ENCODE measurements around the gene TUBGCP2.

TUBGCP2 gene

GRCh38 chr10:133354672-133355240, 46.1 kb upstream of the TUBGCP2 start:
- in situ Hi-C loops (cut with MboI; ENCODE audit: low sequenced_read_pairs, unreplicated experiment), result no loop called here
- no peak for DNase-seq (ENCODE audit: low spot score)
- TF ChIP-seq CTCF (IDR thresholded peaks at IDR 0.05; ENCODE audit: borderline replicate concordance, control extremely low read depth, extremely low read depth, insufficient read depth, missing control alignments), result no peak

GRCh38 chr10:133353988-133354605, 45.4 kb upstream of the TUBGCP2 start:
- in situ Hi-C loops (cut with MboI; ENCODE audit: low sequenced_read_pairs, unreplicated experiment), result no loop called here
- TF ChIP-seq CTCF (IDR thresholded peaks at IDR 0.05; ENCODE audit: borderline replicate concordance, control extremely low read depth, extremely low read depth, insufficient read depth, missing control alignments), result no peak
- DNase-seq (ENCODE audit: low spot score), result no peak

GRCh38 chr10:133353202-133353959, 44.7 kb upstream of the TUBGCP2 start:
- no peak for DNase-seq (ENCODE audit: low spot score)
- in situ Hi-C loops (cut with MboI; ENCODE audit: low sequenced_read_pairs, unreplicated experiment), result no loop called here
- TF ChIP-seq CTCF (IDR thresholded peaks at IDR 0.05; ENCODE audit: borderline replicate concordance, control extremely low read depth, extremely low read depth, insufficient read depth, missing control alignments), result no peak

GRCh38 chr10:133351408-133352318, 43.0 kb upstream of the TUBGCP2 start:
- no peak for TF ChIP-seq CTCF (IDR thresholded peaks at IDR 0.05; ENCODE audit: borderline replicate concordance, control extremely low read depth, extremely low read depth, insufficient read depth, missing control alignments)
- in situ Hi-C loops (cut with MboI; ENCODE audit: low sequenced_read_pairs, unreplicated experiment), result no loop called here
- no peak for DNase-seq (ENCODE audit: low spot score)

- in situ Hi-C loops (cut with MboI; ENCODE audit: low sequenced_read_pairs, unreplicated experiment), result no loop called here
- no peak for TF ChIP-seq CTCF (IDR thresholded peaks at IDR 0.05; ENCODE audit: borderline replicate concordance, control extremely low read depth, extremely low read depth, insufficient read depth, missing control alignments)
- DNase-seq (ENCODE audit: low spot score), result no peak
Observed at GRCh38 chr10:133350950-133351329, 42.3 kb upstream of the TUBGCP2 start.

DNA sequence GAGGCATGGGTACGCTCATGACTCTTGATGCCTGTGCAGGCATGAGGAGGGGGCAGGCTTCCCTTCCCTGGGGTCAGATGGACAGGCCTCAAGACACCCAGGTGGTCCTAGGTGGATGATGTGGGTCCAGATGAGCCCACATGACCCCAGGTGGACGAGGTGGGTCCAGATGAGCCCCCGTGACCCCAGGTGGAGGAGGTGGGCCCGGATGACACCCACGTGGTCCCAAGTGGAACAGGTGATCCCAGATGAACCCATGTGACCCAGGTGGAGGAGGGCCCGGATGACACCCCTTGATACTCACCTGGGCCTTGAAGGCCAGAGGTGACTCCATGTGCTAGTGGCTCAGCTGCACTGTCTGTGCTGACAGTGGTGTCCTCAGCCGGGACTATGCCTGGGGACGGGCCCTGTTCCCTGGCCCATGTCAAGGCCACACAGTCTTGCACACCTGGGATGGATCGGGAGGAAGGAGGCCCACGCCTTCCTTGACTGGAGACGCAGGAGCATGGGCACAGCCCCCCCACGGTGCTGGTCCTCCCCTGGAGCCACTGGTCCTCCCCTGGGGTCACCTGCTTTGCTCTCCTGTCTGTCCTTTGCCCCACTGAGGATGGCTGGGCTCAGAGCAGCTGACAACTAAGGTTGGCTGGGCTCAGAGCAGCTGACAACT, 41.7 kb upstream of the TUBGCP2 start:
- TF ChIP-seq CTCF (IDR thresholded peaks at IDR 0.05; ENCODE audit: borderline replicate concordance, control extremely low read depth, extremely low read depth, insufficient read depth, missing control alignments), result no peak
- in situ Hi-C loops (cut with MboI; ENCODE audit: low sequenced_read_pairs, unreplicated experiment), result no loop called here
- no peak for DNase-seq (ENCODE audit: low spot score)

Data from GM13976 (cell line).